ENCODE data around the gene SNX9. TPM values are rescaled to one million over a fixed set of nuclear protein-coding genes. Genes with fewer than 3 reads are reported as not detected.
A peak's percentile ranks its signal among the peaks of the same experiment; 100 is the strongest.

The SNX9 gene
- total RNA-seq (2014; rRNA removed; shearing (Covaris generic)): 27.4 and 32.8 TPM in 2 replicates

GRCh38 chr6:157823001-157823527 is at the start of gene SNX9:
SNX9 (plus strand) TSS chr6:157823246; CDS start chr6:157823435, 189 bp downstream.
- no peaks in the 10 kb centered on the region; the same call in 1 of the 2 replicates for H3K9me3 ChIP-seq (replicated peaks)
- peak within 1 kb of the TSS; percentile 99 for H3K4me3 ChIP-seq
- peak within 1 kb of the TSS; percentile 78 for H3K27ac ChIP-seq
- H3K4me1 ChIP-seq (replicated peaks): peaks cover 23% of the 10 kb centered on the region
- H3K27me3 ChIP-seq (replicated peaks): no peaks in the 10 kb centered on the region
- peak; percentile 53 to 80 for DNase-seq (ENCODE audit: low read depth in 1 of 2, low spot score in 2 of 2)
- H3K36me3 ChIP-seq: peaks cover 9% of the 10 kb centered on the region

GRCh38 chr6:157773248-157773773 is 49.7 kb upstream of the SNX9 start:
- H3K27ac ChIP-seq: no peak overlapping the region
- no peaks in the 10 kb centered on the region for H3K36me3 ChIP-seq
- no peaks in the 10 kb centered on the region for H3K9me3 ChIP-seq (replicated peaks)
- no peaks in the 10 kb centered on the region for H3K27me3 ChIP-seq (replicated peaks)
- no peak overlapping the region for H3K4me3 ChIP-seq
- peaks cover 12% of the 10 kb centered on the region for H3K4me1 ChIP-seq (replicated peaks)
- no peak for DNase-seq (ENCODE audit: low read depth in 1 of 2, low spot score in 2 of 2)

DNA sequence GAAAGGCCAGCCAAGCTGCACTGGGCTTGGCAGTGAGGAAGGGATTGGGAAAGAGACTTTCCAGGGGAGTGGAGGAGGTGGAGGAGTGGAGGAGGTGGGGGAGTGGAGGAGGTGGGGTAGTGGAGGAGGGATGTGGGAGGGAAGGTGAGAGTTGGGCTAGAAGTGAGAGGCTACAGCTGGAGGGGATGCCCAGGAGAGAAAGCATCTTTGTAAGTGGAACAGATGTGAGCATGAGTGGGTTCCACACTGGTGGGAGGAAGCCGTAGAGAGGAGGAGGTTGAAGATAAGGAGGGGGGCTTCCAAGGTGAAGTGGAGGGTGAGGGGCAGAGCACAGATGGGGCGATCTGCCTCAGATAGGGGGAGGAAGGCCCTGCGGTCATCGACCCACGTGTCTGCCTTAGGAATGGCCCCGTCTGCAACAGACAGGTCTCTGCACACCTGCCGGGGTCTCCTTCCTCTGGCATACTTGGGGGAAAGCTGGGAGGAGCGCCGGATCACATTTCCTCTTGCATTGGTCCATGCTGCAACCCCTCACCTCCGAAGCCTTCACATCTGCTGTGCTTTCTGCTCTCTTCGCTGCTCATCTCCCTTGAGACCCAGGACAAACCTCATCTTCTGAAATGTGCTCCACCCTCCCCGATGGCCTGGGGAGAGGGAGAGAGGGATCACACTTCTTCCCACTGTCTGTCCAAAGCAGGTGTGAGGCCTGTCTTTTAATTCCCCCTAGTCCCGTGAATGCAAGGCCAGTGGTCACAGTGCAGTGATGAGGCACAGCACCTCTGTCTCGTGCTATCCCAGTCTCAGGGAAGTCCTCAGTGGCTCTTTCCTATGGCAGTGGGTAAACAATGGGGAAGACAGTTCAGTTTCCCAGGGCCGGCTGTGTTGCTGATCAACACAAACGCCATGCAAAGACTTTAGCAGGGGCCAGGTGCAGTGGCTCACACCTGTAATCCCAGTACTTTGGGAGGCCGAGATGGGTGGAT is 48.6 kb upstream of the SNX9 start:
- H3K9me3 ChIP-seq (replicated peaks): no peaks in the 10 kb centered on the region
- no peak overlapping the region for H3K4me3 ChIP-seq
- H3K27ac ChIP-seq: no peak overlapping the region
- no peak for DNase-seq (ENCODE audit: low read depth in 1 of 2, low spot score in 2 of 2)
- no peaks in the 10 kb centered on the region for H3K36me3 ChIP-seq
- no peaks in the 10 kb centered on the region for H3K27me3 ChIP-seq (replicated peaks)
- peaks cover 18% of the 10 kb centered on the region for H3K4me1 ChIP-seq (replicated peaks)

- no peak overlapping the region for H3K27ac ChIP-seq
- H3K27me3 ChIP-seq (replicated peaks): no peaks in the 10 kb centered on the region
- H3K9me3 ChIP-seq (replicated peaks): no peaks in the 10 kb centered on the region
- no peaks in the 10 kb centered on the region for H3K36me3 ChIP-seq
- peaks cover 28% of the 10 kb centered on the region for H3K4me1 ChIP-seq (replicated peaks)
- no peak for DNase-seq (ENCODE audit: low read depth in 1 of 2, low spot score in 2 of 2)
- H3K4me3 ChIP-seq: no peak overlapping the region
These were observed 47.7 kb upstream of the SNX9 start for GRCh38 chr6:157775376-157775775.

- Histone ChIP-seq H3K4me3 (no peak overlapping the region), H3K27ac (no peak overlapping the region), H3K4me1 (replicated peaks) (peaks cover 32% of the 10 kb centered on the region), H3K36me3 (no peaks in the 10 kb centered on the region), H3K27me3 (replicated peaks) (no peaks in the 10 kb centered on the region), H3K9me3 (replicated peaks) (no peaks in the 10 kb centered on the region)
- no peak for DNase-seq (ENCODE audit: low read depth in 1 of 2, low spot score in 2 of 2)
These were observed 45.7 kb upstream of the SNX9 start for GRCh38 chr6:157777344-157777743.

- no peak overlapping the region for H3K4me3 ChIP-seq
- H3K36me3 ChIP-seq: no peaks in the 10 kb centered on the region
- DNase-seq (ENCODE audit: low read depth in 1 of 2, low spot score in 2 of 2): no peak
- H3K27ac ChIP-seq: no peak overlapping the region
- no peaks in the 10 kb centered on the region for H3K27me3 ChIP-seq (replicated peaks)
- H3K9me3 ChIP-seq (replicated peaks): no peaks in the 10 kb centered on the region
- H3K4me1 ChIP-seq (replicated peaks): peaks cover 21% of the 10 kb centered on the region
These were observed 44.3 kb upstream of the SNX9 start for GRCh38 chr6:157778719-157779118.

DNA sequence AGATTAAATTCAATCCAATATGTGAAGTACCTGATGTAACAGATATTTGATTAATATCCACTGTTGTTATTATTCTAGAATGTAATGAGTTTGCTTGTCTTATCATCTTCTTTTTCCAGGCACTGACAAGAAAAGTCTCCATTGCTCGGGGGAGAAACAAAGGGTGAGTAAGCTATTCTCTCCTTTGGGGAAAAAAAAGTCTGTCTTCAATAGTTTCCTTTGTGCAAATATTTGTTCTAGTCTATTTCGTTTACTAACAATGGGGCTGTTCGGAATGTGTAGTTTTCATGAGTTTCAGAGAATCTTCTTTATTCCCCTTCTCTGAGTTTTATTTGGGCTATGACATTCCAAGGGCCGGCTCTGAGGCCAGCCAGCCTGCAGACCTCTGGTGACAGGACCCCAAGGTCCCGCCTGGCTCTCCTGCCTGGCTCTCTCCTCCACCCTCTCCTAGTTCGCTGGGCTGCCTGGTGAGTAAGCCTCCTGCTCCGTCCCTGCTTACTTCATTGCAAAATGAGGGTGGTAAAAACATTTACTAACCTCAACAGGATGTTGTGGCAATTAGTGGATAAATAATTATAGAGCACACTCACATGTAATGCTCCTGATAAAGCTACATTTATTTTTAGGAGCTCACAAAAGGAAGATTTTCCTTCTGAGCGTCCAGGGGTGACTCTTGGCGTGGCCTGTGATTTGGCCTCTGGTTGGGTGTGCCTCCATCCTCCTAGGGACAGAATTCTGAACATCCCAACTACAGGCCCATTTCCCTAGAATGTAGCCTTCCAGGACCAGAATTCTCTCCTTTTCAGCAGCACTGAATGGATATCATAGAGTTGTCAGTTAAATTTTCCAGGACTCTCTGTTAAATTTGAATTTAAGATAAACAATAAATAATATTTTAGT is 43.1 kb upstream of the SNX9 start:
- no peaks in the 10 kb centered on the region for H3K27me3 ChIP-seq (replicated peaks)
- peak; percentile 81 to 82 for DNase-seq (ENCODE audit: low read depth in 1 of 2, low spot score in 2 of 2)
- no peaks in the 10 kb centered on the region for H3K9me3 ChIP-seq (replicated peaks)
- H3K4me1 ChIP-seq (replicated peaks): peaks cover 21% of the 10 kb centered on the region
- peak overlapping the region; percentile 27 for H3K27ac ChIP-seq
- no peak overlapping the region for H3K4me3 ChIP-seq
- no peaks in the 10 kb centered on the region for H3K36me3 ChIP-seq

GRCh38 chr6:157785636-157786035 is 37.4 kb upstream of the SNX9 start:
- H3K27ac ChIP-seq: no peak overlapping the region

DNA sequence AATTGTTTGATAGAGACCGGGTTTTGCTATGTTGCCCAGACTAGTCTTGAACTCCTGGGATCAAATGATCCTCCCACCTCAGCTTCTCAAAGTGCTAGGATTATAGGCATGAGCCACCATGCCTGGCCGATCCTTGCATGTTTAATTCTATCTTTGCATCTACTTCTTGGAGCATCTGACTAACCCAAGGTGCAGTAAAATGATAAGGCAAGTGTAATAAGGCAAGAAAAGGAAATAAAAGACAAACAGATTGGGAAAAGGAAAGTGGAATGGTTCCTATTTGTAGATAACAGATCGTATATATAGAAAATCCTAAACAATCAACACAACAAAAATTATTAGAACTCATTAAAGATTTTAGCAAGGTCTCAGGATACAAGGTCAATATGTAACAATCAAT is 36.8 kb upstream of the SNX9 start:
- no peak for DNase-seq (ENCODE audit: low read depth in 1 of 2, low spot score in 2 of 2)
- no peaks in the 10 kb centered on the region for H3K4me1 ChIP-seq (replicated peaks)
- no peaks in the 10 kb centered on the region for H3K36me3 ChIP-seq
- H3K9me3 ChIP-seq (replicated peaks): no peaks in the 10 kb centered on the region
- no peaks in the 10 kb centered on the region for H3K27me3 ChIP-seq (replicated peaks)
- H3K4me3 ChIP-seq: no peak overlapping the region
- no peak overlapping the region for H3K27ac ChIP-seq

More at GRCh38 chr6:157785636-157786035, 37.4 kb upstream of the SNX9 start:
- H3K27me3 ChIP-seq (replicated peaks): no peaks in the 10 kb centered on the region
- peaks cover 2% of the 10 kb centered on the region for H3K4me1 ChIP-seq (replicated peaks)
- no peaks in the 10 kb centered on the region for H3K9me3 ChIP-seq (replicated peaks)
- no peak overlapping the region for H3K4me3 ChIP-seq
- DNase-seq (ENCODE audit: low read depth in 1 of 2, low spot score in 2 of 2): no peak
- H3K36me3 ChIP-seq: no peaks in the 10 kb centered on the region

GRCh38 chr6:157787080-157787479 is 36.0 kb upstream of the SNX9 start:
- no peak for DNase-seq (ENCODE audit: low read depth in 1 of 2, low spot score in 2 of 2)

DNA sequence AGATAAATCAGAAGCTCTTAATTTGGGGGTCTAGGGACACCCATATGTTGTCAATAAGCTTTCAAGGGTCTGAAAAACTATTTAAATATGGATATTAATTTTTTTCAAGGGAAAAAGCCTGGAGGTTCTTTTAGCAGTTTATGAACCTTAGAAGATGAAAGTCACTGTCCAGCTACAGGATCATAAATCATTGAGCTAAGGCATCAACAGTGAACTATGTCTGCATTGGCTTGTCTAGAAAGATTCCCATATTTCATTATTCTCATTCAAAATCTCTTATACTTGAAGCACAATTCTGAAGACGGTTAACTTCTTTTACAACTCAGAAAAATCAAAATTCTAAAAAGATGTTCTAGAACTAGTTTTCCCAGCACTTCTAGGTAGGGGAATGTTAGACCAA is 34.9 kb upstream of the SNX9 start:
- no peak overlapping the region for H3K4me3 ChIP-seq

More at GRCh38 chr6:157787080-157787479, 36.0 kb upstream of the SNX9 start:
- Histone ChIP-seq H3K9me3 (replicated peaks) (no peaks in the 10 kb centered on the region), H3K4me1 (replicated peaks) (no peaks in the 10 kb centered on the region), H3K27ac (no peak overlapping the region), H3K36me3 (no peaks in the 10 kb centered on the region), H3K4me3 (no peak overlapping the region), H3K27me3 (replicated peaks) (no peaks in the 10 kb centered on the region)

GRCh38 chr6:157789297-157789696 is 33.7 kb upstream of the SNX9 start:
- H3K27ac ChIP-seq: no peak overlapping the region
- no peaks in the 10 kb centered on the region for H3K9me3 ChIP-seq (replicated peaks)
- no peaks in the 10 kb centered on the region for H3K27me3 ChIP-seq (replicated peaks)
- no peaks in the 10 kb centered on the region for H3K4me1 ChIP-seq (replicated peaks)
- no peak for DNase-seq (ENCODE audit: low read depth in 1 of 2, low spot score in 2 of 2)
- H3K36me3 ChIP-seq: no peaks in the 10 kb centered on the region
- no peak overlapping the region for H3K4me3 ChIP-seq

More for the DNA sequence above, 34.9 kb upstream of the SNX9 start:
- no peak for DNase-seq (ENCODE audit: low read depth in 1 of 2, low spot score in 2 of 2)
- no peaks in the 10 kb centered on the region for H3K4me1 ChIP-seq (replicated peaks)
- no peaks in the 10 kb centered on the region for H3K9me3 ChIP-seq (replicated peaks)
- H3K36me3 ChIP-seq: no peaks in the 10 kb centered on the region
- no peak overlapping the region for H3K27ac ChIP-seq
- H3K27me3 ChIP-seq (replicated peaks): no peaks in the 10 kb centered on the region

DNA sequence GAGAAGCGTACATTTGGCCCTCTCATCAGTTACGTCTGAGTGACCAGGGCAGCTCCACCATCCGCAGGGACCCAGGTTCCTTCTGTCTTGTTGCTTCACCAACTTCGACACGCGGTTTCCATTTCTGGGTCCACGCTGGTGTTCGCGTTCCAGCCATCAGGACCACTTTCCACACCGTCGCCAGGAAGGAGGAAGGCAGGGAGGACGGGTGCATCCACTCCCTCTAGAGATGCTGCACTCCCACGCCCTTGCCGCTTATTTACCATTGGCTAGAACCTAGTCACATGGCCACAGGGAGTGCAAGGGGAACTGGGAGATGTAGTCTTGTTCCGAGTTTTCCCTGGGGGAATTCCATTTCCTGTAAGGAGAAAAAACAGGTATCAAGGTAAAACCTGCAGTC is 33.2 kb upstream of the SNX9 start:
- no peak for DNase-seq (ENCODE audit: low read depth in 1 of 2, low spot score in 2 of 2)
- Histone ChIP-seq H3K9me3 (replicated peaks) (no peaks in the 10 kb centered on the region), H3K4me3 (no peak overlapping the region), H3K27me3 (replicated peaks) (no peaks in the 10 kb centered on the region), H3K36me3 (no peaks in the 10 kb centered on the region), H3K27ac (no peak overlapping the region), H3K4me1 (replicated peaks) (no peaks in the 10 kb centered on the region)
